Subcutaneous adipose tissue (tissue), 4 donors: ENCODE results near the gene MRPL45. TPM values are rescaled to one million over a fixed set of nuclear protein-coding genes. Genes with fewer than 3 reads are reported as not detected.

ENCODE experiments used
- CTCF ChIP-seq: fragments of 450-650 bp; IDR thresholded peaks from one replicate; pipeline ENCODE4 v1.5.1; 2016; ENCODE audit warnings: low read depth, mild to moderate bottlenecking, control low read depth, antibody characterized with exemption, moderate library complexity
- total RNA-seq, 4 donors: library from RNA; depleted of rRNA; stranded (reverse); fragments of >200 nt; gene quantifications; one replicate each; pipeline ENCODE4 v1.1.0, GENCODE V29; 2016

MRPL45 gene
- total RNA-seq, 4 donors from 2014 or later, result 31.8 to 40.9 (median 38.5) TPM

- TF ChIP-seq CTCF, result no peak
Measured at GRCh38 chr17:38353668-38354067, 56.7 kb downstream of the MRPL45 start.

GRCh38 chr17:38354466-38354865 lies 57.5 kb downstream of the MRPL45 start:
- no peak for TF ChIP-seq CTCF

GRCh38 chr17:38355251-38355650 lies 58.3 kb downstream of the MRPL45 start:
- TF ChIP-seq CTCF, result no peak

GRCh38 chr17:38357486-38358123 lies 60.6 kb downstream of the MRPL45 start:
- TF ChIP-seq CTCF, result no peak

GRCh38 chr17:38358586-38359513 lies 61.9 kb downstream of the MRPL45 start:
- no peak for TF ChIP-seq CTCF

- no peak for TF ChIP-seq CTCF
Measured at GRCh38 chr17:38361694-38362465, 64.9 kb downstream of the MRPL45 start.

GRCh38 chr17:38363016-38363415 lies 66.0 kb downstream of the MRPL45 start:
- TF ChIP-seq CTCF, result no peak
